ENCODE measurements around the gene CMTM5. TPM values are rescaled to one million over a fixed set of nuclear protein-coding genes. Genes with fewer than 3 reads are reported as not detected.

Gene CMTM5
- total RNA-seq, 1 experiment from 2014 or later: not detected

MicroRNAs within 50 kb of the gene (microRNA counts, 767-probe panel; counts per million panel counts)
- microRNA hsa-miR-208a: not detected
- microRNA hsa-miR-208b: not detected

Small RNA genes lying within 50 kb of the gene (microRNA-seq; reads per million reads assigned to microRNA genes)
- not detected for gene MIR208A (ENCODE audit: borderline number of aligned reads)
- 1.6 reads per million for gene MIR208B (ENCODE audit: borderline number of aligned reads)

Other genes starting within 250 kb of the CMTM5 start
- 5.3 TPM for gene SLC7A8, start 193.4 kb upstream of the CMTM5 start, total RNA-seq (2021; ENCODE audit: unreplicated experiment)
- gene RNF212B, start 139.1 kb upstream of the CMTM5 start, total RNA-seq (2021; ENCODE audit: unreplicated experiment): not detected
- 18.2 TPM for gene HOMEZ, start 90.9 kb upstream of the CMTM5 start, total RNA-seq (2021; ENCODE audit: unreplicated experiment)
- 5.6 TPM for gene PPP1R3E, start 74.2 kb upstream of the CMTM5 start, total RNA-seq (2021; ENCODE audit: unreplicated experiment)
- 25.5 TPM for gene BCL2L2, start 70.2 kb upstream of the CMTM5 start, total RNA-seq (2021; ENCODE audit: unreplicated experiment)
- 184 TPM for gene PABPN1, start 55.6 kb upstream of the CMTM5 start, total RNA-seq (2021; ENCODE audit: unreplicated experiment)
- 5.9 TPM for gene SLC22A17, start 24.2 kb upstream of the CMTM5 start, total RNA-seq (2021; ENCODE audit: unreplicated experiment)
- 0.10 TPM for gene EFS, start 11.9 kb upstream of the CMTM5 start, total RNA-seq (2021; ENCODE audit: unreplicated experiment)
- not detected for gene IL25, start 4.2 kb upstream of the CMTM5 start, total RNA-seq (2021; ENCODE audit: unreplicated experiment)
- gene MYH6, start 31.2 kb downstream of the CMTM5 start, total RNA-seq (2021; ENCODE audit: unreplicated experiment): not detected
- gene MYH7, start 58.6 kb downstream of the CMTM5 start, total RNA-seq (2021; ENCODE audit: unreplicated experiment): not detected
- gene NGDN, start 92.7 kb downstream of the CMTM5 start, total RNA-seq (2021; ENCODE audit: unreplicated experiment): 42.0 TPM
- 3.6 TPM for gene ZFHX2, start 174.7 kb downstream of the CMTM5 start, total RNA-seq (2021; ENCODE audit: unreplicated experiment)
- gene THTPA, start 179.2 kb downstream of the CMTM5 start, total RNA-seq (2021; ENCODE audit: unreplicated experiment): 5.8 TPM
- gene AP1G2, start 190.7 kb downstream of the CMTM5 start, total RNA-seq (2021; ENCODE audit: unreplicated experiment): 155 TPM
- 0.15 TPM for gene JPH4, start 201.7 kb downstream of the CMTM5 start, total RNA-seq (2021; ENCODE audit: unreplicated experiment)

All from HCT116 (cell line).